ENCODE measurements around the gene RIMBP2.

The RIMBP2 gene

DNA sequence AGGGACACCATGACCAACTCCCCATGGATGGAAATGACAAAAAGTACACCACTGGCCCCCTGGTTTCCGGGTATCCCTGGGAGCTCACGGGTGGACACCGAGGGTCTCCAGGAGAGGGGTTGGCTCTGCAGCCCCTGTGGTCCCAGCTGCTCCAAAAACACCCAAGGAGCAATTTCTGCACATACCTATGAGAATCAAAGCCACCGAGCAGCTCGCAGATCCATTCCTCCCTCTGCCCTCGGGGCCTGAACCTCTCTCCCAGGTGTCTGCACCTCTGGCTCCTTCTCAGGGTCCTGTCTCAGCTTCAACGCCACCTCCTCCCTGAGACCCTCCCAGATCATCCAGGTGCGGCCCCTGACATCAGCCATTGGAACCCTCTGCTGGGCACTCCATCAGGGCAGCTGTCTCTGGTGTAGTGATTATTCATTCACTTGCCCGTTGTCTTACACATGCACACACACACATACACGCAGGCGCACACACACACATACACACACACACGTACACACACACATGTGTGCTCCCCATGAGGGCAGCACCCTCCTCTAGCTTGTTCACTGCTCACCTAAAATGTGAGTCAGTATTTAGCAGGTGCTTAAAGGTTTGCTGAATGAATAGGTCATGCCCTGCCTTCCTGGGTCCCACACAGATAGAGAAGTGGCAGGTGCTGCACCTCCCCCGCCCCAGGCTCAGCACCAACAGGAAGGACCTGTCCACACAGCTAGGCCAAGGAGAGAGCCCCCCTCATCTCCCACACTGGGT, 5.9 kb downstream of the RIMBP2 start:
- Histone ChIP-seq H3K27ac (replicated peaks) (no peak overlapping the region), H3K27me3 (ENCODE audit: insufficient read depth, poor library complexity, severe bottlenecking) (peaks cover 19% of the 10 kb centered on the region), H3K4me3 (replicated peaks; ENCODE audit: insufficient read depth, low read length) (no peak overlapping the region)
- DNase-seq (ENCODE audit: low read depth in 1 of 2, low spot score in 1 of 2): no peak
- TF ChIP-seq, protein P1, sequence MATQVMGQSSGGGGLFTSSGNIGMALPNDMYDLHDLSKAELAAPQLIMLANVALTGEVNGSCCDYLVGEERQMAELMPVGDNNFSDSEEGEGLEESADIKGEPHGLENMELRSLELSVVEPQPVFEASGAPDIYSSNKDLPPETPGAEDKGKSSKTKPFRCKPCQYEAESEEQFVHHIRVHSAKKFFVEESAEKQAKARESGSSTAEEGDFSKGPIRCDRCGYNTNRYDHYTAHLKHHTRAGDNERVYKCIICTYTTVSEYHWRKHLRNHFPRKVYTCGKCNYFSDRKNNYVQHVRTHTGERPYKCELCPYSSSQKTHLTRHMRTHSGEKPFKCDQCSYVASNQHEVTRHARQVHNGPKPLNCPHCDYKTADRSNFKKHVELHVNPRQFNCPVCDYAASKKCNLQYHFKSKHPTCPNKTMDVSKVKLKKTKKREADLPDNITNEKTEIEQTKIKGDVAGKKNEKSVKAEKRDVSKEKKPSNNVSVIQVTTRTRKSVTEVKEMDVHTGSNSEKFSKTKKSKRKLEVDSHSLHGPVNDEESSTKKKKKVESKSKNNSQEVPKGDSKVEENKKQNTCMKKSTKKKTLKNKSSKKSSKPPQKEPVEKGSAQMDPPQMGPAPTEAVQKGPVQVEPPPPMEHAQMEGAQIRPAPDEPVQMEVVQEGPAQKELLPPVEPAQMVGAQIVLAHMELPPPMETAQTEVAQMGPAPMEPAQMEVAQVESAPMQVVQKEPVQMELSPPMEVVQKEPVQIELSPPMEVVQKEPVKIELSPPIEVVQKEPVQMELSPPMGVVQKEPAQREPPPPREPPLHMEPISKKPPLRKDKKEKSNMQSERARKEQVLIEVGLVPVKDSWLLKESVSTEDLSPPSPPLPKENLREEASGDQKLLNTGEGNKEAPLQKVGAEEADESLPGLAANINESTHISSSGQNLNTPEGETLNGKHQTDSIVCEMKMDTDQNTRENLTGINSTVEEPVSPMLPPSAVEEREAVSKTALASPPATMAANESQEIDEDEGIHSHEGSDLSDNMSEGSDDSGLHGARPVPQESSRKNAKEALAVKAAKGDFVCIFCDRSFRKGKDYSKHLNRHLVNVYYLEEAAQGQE (IDR thresholded peaks at IDR 0.05; ENCODE audit: insufficient replicate concordance, low read depth): no peak
- TF ChIP-seq SPI1 (IDR thresholded peaks at IDR 0.05; ENCODE audit: borderline replicate concordance, low read depth) (no peak), CTCF (IDR thresholded peaks at IDR 0.05; ENCODE audit: insufficient read depth, low read length) (no peak), POLR2AphosphoS5 (IDR thresholded peaks at IDR 0.05; ENCODE audit: low read depth) (no peak), GABPA (IDR thresholded peaks at IDR 0.05; ENCODE audit: low read depth) (no peak)

DNA sequence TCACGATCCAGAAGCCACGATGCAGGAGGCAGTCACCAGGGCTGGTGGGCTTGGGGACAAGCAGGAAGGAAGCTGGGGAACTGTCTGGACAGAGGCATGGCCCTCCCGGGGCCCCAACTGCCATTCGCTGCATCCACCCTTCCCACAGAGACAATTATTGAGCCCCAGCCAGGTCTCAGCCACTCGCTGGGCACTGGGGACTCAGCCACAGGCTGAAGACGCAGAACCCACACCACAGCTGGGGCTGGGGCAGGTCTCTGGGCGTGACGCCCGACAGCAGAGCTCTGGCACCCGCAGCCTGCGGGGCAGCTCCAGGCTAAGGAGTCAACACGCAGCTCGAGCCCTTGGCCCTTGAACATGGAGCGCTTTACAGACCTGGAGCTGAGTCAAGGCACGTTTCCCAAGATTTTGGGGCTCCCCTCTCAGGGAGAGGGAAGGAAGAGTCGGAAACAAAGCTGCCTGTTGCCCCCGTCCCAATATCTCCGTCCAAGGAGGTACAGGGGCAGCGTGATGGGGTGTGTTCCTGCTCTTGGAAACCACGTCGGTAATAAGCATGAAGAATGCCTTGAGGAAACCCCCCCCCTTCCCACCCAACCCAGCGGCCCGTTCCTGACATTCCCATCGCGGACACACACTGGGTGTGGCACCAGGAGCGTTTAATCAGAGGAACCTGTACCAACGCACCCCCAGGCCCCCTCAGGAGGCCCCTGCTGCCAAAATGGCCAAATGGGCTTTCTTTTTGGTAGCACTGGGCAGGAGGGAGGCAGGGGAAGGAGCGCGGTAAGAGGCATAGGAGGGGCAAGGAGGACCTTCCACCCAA, 6.7 kb downstream of the RIMBP2 start:
- H3K27me3 ChIP-seq (ENCODE audit: insufficient read depth, poor library complexity, severe bottlenecking): peaks cover 11% of the 10 kb centered on the region
- TF ChIP-seq POLR2AphosphoS5 (IDR thresholded peaks at IDR 0.05; ENCODE audit: low read depth): no peak

DNA sequence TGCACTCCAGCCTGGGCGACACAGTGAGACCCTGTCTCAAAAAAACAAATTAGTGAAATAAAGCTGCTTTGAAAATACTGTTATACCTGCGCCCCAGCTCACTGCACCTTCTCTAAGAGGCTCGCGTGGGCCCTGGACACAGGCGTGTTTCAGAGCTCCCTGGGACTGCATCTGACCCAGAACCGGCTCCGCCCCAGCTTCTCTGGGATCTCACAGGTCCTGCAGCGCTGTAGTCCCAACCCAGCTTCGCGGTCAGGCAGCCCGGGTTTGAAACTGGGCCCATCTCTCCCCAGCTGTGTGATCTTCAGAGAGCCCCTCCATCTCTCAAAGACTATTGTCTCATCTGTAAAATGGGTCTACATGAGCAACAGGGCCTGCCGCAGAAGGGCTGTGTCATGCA, 7.5 kb downstream of the RIMBP2 start:
- no peak overlapping the region for H3K4me3 ChIP-seq (replicated peaks; ENCODE audit: insufficient read depth, low read length)
- TF ChIP-seq SPI1 (IDR thresholded peaks at IDR 0.05; ENCODE audit: borderline replicate concordance, low read depth) (no peak), GABPA (IDR thresholded peaks at IDR 0.05; ENCODE audit: low read depth) (no peak), POLR2AphosphoS5 (IDR thresholded peaks at IDR 0.05; ENCODE audit: low read depth) (no peak), CTCF (IDR thresholded peaks at IDR 0.05; ENCODE audit: insufficient read depth, low read length) (no peak)
- TF ChIP-seq, protein P1 (IDR thresholded peaks at IDR 0.05; ENCODE audit: insufficient replicate concordance, low read depth): no peak
- DNase-seq (ENCODE audit: low read depth in 1 of 2, low spot score in 1 of 2): no peak
- no peak overlapping the region for H3K27ac ChIP-seq (replicated peaks)
- H3K27me3 ChIP-seq (ENCODE audit: insufficient read depth, poor library complexity, severe bottlenecking): peaks cover 6% of the 10 kb centered on the region

More for the DNA sequence above, 6.7 kb downstream of the RIMBP2 start:
- H3K27ac ChIP-seq (replicated peaks): no peak overlapping the region
- no peak for DNase-seq (ENCODE audit: low read depth in 1 of 2, low spot score in 1 of 2)
- no peak overlapping the region for H3K4me3 ChIP-seq (replicated peaks; ENCODE audit: insufficient read depth, low read length)

- Histone ChIP-seq H3K27ac (replicated peaks) (no peak overlapping the region), H3K27me3 (ENCODE audit: insufficient read depth, poor library complexity, severe bottlenecking) (peaks cover 3% of the 10 kb centered on the region), H3K4me3 (replicated peaks; ENCODE audit: insufficient read depth, low read length) (no peak overlapping the region)
- no peak for TF ChIP-seq CTCF (IDR thresholded peaks at IDR 0.05; ENCODE audit: insufficient read depth, low read length)
- TF ChIP-seq SPI1 (IDR thresholded peaks at IDR 0.05; ENCODE audit: borderline replicate concordance, low read depth): no peak
- TF ChIP-seq, protein P1 (IDR thresholded peaks at IDR 0.05; ENCODE audit: insufficient replicate concordance, low read depth): no peak
- no peak for DNase-seq (ENCODE audit: low read depth in 1 of 2, low spot score in 1 of 2)
Measured at GRCh38 chr12:130707571-130707891, 8.6 kb downstream of the RIMBP2 start.

All from HL-60 (cell line).